ENCODE results near the gene EXO1.
"Not testable (repeated sequence)": the region's sequence is repeated elsewhere in the genome, so short reads cannot be mapped to it uniquely, and the experiment has no call there.

Gene EXO1

DNA sequence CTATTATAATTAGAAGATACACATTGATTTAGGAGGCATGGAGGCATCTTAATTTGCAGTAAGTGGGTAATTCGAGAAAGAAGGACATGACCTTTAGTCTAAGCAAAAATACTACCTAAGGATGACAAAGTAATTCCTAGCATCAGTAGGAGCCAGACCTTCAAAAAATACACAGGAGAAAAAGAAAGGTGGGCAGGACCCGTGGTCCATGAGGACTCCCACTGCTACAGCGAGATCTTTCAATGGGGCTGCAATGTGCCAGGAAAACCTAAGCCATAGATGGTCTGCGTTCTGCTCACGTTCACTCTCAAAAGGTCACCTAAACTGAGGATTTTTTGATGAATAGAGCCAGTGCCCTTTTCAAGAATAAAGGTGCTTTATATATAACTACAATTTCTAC, 10.6 kb upstream of the EXO1 start:
- no peak for DNase-seq

DNA sequence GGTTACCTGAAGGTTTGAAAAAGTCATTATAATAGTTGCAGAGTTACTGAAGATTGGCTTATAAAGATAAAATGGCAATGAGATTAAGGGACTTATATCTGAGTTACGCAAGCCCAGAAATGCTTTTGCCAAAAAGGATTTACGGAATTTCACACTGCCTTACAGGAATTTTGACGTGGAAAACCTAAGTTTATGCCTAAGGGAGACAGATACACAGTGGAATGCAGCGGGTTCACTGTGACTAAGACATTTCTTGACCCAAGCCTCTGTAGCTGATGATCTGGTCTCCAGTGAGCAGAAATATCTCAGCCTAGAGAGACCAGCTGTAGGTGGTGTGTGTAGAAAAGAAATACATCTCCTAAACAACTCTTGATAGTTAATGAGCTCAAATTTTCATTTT, 10.1 kb upstream of the EXO1 start:
- DNase-seq = no peak

- DNase-seq = no peak
These were observed 9.1 kb upstream of the EXO1 start for GRCh38 chr1:241838897-241839296.

- DNase-seq = no peak
These were observed 8.5 kb upstream of the EXO1 start for GRCh38 chr1:241839369-241839979.

DNA sequence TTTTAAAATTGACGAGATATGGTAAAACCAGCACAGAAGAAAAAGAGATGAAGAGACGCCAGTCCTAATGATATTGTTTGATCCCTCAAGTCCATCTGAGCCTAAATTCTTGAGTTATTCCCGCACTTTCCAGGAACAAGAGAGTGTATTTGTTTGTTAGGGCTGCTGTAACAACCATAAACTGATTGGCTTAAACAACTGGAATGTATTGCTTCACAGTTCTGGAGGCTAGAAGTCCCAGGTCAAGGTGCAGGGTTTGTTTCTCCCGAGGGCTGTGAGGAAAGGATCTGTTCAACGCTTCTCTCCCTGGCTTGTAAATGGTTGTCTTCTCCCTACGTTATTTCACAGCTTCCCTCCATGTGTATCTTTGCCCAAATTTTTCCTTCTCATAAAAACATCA, 7.8 kb upstream of the EXO1 start:
- DNase-seq = no peak

- DNase-seq = no peak
These were observed 6.3 kb upstream of the EXO1 start for GRCh38 chr1:241841691-241842090.

- DNase-seq = no peak
These were observed 5.4 kb upstream of the EXO1 start for GRCh38 chr1:241842565-241842964.

DNA sequence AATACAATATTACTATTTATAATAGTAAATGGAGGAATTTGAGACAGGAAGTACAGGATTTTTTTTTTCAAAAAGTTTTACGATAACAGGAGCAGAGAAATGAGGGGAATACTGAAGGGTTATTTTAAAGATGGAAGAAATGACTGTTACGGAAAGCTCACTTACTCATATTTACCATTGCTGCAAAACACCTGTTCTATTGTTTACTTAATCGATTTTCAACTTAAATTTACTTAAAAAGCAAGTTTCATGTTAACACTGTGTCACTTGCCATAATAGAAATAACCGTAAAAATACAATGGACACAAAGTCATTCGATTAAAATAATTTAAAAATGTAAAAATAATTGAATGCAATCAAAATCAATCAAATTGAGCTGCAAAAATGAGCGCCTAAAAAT, 3.4 kb upstream of the EXO1 start:
- no peak for DNase-seq

DNA sequence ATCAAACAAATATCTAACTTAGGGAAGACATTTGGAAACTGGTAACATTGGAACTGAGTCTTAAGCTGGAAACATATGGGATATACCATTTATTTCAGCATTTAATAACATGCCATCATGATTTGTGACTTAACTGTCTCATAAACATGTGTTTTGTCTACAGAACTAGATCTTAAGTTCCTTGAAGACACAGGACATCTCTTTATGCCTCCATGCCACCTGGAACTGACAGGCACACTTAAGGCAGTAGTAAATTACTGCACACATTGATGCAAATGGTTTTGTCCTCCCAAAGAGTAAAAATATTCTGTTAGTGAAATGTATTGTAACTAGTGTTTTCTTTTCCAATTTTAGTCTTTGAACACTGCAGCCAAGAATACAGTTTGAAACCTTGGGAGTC, 1.6 kb upstream of the EXO1 start:
- no peak for DNase-seq

- peak; percentile 74 for DNase-seq
These were observed 1.0 kb upstream of the EXO1 start for GRCh38 chr1:241846862-241847539.

DNA sequence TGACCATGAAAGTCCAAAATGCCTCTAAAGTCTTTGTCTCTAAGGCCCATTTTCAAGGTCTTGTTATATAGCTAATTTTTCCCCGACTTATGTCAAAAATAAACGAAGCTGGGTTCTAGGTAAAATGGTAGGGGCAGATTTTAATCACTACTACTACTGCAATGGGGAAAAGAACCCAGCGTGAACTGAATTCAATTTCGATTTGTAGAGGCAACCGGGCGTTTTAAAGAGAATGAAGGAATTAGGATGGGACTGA, 536 bp upstream of the EXO1 start:
- DNase-seq = no peak

DNA sequence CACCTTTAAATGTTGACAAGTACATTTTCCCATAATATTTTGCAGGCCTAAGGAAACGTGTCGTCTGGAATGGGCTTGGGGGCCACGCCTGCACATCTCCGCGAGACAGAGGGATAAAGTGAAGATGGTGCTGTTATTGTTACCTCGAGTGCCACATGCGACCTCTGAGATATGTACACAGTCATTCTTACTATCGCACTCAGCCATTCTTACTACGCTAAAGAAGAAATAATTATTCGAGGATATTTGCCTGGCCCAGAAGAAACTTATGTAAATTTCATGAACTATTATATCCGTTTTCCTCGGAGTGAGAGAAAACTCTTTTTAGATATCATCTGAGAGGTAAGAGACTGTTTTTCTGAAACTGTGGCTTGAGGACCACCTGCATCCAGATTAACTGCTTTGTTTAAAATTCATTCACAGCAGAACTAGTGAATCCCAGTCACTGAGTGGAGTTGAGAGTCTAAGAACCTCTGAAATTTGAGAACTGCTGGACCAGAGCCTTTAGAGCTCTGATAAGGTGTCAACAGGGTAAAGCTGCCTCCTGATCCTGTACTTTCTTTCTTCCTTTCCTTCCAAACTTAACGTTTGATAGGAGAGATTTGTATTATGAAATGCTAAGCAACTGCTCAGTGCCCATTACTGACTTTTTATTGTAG, 811 bp downstream of the EXO1 start:
- no peak for DNase-seq

DNA sequence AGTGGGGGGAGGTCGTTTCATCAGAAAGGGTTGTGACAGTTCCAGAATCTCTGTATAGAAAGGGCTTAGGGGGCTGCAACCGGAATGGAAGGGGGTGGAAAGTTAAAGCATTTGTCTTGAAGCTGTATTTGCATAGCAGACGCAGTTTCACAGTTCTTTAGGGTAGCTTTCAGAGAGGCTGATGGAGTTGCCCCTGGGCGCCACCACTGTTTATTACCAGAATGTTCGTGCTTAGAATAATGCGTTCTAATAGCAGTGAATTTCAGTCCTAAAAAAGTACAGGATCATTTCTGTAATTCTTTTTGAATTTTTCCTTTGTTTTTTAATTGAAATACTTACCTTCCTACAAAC, 1.3 kb downstream of the EXO1 start:
- no peak for DNase-seq

DNA sequence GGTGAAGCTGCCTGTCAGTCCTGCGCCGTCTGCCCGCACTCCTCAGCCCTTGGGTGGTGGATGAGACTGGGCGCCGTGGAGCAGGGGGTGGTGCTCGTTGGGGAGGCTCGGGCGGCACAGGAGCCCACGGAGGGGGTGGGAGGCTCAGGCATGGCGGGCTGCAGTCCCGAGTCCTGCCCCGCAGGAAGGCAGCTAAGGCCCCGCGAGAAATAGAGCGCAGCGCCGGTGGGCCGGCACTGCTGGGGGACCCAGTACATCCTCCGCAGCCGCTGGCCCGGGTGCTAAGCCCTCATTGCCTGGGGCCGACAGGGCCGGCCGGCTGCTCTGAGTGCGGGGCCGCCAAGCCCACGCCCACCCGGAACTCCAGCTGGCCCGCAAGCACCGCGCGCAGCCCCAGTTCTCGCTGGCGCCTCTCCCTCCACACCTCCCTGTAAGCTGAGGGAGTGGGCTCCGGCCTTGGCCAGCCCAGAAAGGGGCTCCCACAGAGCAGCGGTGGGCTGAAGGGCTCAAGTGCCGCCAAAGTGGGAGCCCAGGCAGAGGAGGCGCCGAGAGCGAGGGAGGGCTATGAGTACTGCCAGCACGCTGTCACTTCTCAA, 7.6 kb downstream of the EXO1 start:
- not testable (repeated sequence) for DNase-seq

DNA sequence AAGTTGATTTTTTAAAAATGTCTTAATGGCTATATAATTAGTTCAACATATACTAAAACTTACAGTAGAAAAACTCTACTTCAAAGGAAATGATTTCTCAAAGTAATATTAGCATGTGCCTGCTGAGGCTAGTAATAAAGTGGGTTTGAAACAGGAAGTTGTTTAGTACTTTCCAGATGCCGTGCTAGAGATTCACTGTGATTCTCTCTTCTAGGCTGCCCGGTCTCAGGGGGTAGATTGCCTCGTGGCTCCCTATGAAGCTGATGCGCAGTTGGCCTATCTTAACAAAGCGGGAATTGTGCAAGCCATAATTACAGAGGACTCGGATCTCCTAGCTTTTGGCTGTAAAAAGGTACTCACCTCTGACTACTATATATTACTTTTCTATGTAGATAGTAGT, 9.1 kb downstream of the EXO1 start:
- no peak for DNase-seq

GRCh38 chr1:241860922-241861321, 12.9 kb downstream of the EXO1 start:
- no peak for DNase-seq

DNA sequence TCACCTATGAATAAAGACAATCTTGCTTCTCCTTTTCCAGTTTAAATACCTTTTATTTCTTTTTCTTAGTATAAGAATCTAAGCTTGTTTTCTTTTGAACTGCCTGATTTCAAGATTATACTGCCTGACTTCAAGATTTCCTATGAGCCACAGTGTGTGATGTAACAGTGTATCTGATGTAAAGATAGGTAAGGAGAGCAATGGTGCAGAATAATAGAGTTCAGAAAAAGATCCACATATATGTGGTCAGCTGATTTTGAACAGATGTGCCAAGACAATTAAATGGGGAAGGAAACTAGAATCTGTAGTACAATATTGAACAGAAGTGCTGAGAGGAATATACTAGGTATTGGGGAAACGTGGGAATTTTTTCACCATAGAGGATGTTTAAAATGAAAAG, 21.0 kb downstream of the EXO1 start:
- DNase-seq = no peak

GRCh38 chr1:241870336-241870735, 22.3 kb downstream of the EXO1 start:
- DNase-seq = no peak

DNA sequence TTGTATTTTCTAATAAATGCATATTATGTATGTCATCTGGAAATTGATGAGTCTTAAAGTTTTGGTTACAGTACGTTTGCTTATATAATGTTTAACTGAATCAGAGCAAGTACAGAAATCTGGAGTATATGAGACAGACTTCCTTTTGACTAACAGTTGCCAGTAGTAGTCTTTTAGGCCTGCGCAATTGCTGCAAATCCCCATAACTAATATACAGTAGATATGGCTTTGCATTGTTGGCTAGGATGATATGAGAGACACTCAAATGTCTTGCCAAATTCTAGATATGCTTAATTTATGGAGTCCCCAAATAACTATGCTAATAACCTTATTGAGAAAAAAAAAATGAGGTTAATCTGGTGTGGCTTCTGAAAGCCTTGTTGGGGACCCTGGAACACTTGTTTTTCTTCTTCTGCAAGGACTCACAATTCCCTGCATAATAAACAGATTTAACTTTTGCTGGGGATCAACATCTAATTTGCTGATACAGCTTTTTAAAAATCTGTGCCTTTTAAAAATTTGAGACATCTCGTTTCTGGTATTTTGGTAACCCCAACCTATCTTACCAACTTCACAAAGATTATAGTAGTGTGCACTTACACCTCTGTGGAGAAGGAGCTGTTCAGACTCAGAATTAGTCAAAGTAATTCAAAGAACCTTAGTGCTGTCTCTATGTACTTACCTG, 22.9 kb downstream of the EXO1 start:
- no peak for DNase-seq

- DNase-seq = no peak
These were observed 33.4 kb downstream of the EXO1 start for GRCh38 chr1:241881440-241881839.

DNA sequence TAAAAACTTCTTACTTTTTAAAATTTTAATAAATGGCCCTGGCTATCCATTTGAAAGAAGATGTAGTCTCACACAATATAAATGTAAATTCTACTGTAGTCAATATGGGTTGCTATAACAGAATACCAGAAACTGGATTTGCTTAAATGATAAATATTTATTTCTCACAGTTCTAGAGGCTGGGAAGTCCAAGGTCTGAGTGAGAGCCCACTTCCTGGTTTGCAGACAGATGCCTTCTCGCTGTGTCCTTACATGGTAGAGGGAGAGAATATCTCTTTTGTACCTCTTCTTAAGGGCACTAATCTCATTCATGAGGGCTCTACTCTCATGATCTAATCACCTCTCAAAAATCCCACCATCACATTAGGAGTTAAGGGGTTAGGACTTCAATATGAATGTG, 35.2 kb downstream of the EXO1 start:
- no peak for DNase-seq

DNA sequence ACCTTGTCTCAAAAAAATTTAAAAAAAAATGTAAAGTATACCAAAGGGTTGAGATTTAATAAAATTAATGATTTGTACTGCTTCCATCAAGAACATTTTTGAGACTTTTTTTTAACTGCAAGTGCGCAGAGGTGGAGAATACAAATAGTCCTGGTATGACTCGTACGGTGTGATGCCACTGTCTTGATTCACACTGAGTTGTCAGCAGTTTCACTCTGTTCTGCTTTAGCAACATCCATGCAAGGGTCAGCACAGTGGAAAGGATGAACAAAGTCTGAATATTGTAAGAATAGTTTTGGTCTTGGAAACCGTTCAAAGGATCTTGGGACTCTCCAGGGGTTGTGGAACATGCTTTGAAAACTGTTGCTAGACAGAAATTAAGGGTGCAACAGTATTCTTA, 40.2 kb downstream of the EXO1 start:
- no peak for DNase-seq

DNA sequence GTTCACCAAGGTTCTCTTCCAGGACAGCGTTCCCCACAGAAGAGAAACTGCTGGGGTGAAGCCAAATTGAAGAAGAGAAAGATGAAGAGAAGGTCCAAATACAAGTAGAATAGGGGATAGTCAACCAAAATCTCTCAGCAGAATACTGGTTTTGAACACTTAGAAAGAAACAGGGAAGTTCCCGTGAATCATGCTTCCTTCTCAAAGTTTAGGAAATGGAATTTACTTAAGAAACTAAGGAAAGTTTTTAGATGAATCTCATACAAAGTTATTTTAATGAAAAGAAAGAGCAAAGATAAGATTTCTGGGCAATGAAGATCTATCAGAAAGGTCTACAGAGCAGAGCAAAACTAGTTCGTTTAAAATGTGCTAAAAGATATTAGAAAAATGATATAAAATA, 43.3 kb downstream of the EXO1 start:
- DNase-seq = no peak

DNA sequence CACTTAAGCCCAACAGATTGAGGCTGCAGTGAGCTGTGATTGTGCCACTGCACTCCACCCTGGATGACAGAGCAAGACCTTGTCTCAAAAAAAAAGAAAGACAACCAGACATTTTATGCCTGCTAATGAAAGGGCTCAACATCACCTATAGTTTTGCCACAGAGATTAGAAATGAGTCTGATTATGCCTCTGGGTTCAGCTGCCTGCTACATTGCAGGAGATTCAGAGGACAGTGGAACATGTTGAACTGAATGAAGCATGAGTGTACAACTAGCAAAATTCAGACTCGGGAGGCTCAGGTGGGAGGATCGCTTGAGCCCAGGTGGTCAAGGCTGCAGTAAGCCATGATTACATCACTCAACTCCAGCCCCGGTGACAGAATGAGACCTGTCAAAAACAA, 46.0 kb downstream of the EXO1 start:
- no peak for DNase-seq
